ENCODE measurements around the gene GADL1.

Gene GADL1

GRCh38 chr3:30894521-30895251, at the start of gene GADL1:
GADL1 (minus strand) TSS chr3:30894661; CDS start chr3:30894614, 47 bp downstream.
- no peak for TF ChIP-seq CTCF (IDR thresholded peaks at IDR 0.05)

- TF ChIP-seq CTCF (IDR thresholded peaks at IDR 0.05) = no peak
Observed at GRCh38 chr3:30944124-30944523, 49.7 kb upstream of the GADL1 start.

GRCh38 chr3:30943206-30943605, 48.7 kb upstream of the GADL1 start:
- no peak for TF ChIP-seq CTCF (IDR thresholded peaks at IDR 0.05)

GRCh38 chr3:30941342-30941741, 46.9 kb upstream of the GADL1 start:
- TF ChIP-seq CTCF (IDR thresholded peaks at IDR 0.05) = no peak

- no peak for TF ChIP-seq CTCF (IDR thresholded peaks at IDR 0.05)
Observed at GRCh38 chr3:30940740-30941139, 46.3 kb upstream of the GADL1 start.

- TF ChIP-seq CTCF (IDR thresholded peaks at IDR 0.05) = peak; percentile 33; the same call in 1 of the 2 replicates
Observed at GRCh38 chr3:30934208-30934550, 39.7 kb upstream of the GADL1 start.

- no peak for TF ChIP-seq CTCF (IDR thresholded peaks at IDR 0.05)
Observed at GRCh38 chr3:30933478-30934207, 39.2 kb upstream of the GADL1 start.
